Right ventricle myocardium inferior (tissue), 1 donor: ENCODE results near the gene KL. TPM values are rescaled to one million over a fixed set of nuclear protein-coding genes. Genes with fewer than 3 reads are reported as not detected.

Source experiments
- ATAC-seq: fragments of 200-7000 bp; cut with Tn5 transposase; one replicate; pipeline ENCODE4 v1.9.1; 2020; ENCODE audit warnings: mild to moderate bottlenecking, moderate library complexity
- DNase-seq: peaks from one replicate; pipeline ENCODE4 v3.0.0; 2021; ENCODE audit errors: missing footprints
- intact Hi-C: fragments of 100-400 bp; cut with DNase I; formaldehyde crosslinking; loops from one replicate; pipeline ENCODE4 v1.11.0; 2022
- long read RNA-seq: library from polyadenylated mRNA; unstranded; transcript quantifications from one replicate; pipeline ENCODE4 v2.0.0, GENCODE V29; 2021
- total RNA-seq: library from RNA; stranded (reverse); fragmentation: NEBNext Ultra II Directional; extraction: Animal tissue kit (Norgen Biotek cat#: 25700); gene quantifications from one replicate; pipeline ENCODE4 v1.2.1, GENCODE V29; 2021
- donor health status: DM: no; HTN: yes; CAD: no; lungs with severe emphysema.

KL gene
- 1.5 TPM for total RNA-seq
- long read RNA-seq = 0 reads

DNA sequence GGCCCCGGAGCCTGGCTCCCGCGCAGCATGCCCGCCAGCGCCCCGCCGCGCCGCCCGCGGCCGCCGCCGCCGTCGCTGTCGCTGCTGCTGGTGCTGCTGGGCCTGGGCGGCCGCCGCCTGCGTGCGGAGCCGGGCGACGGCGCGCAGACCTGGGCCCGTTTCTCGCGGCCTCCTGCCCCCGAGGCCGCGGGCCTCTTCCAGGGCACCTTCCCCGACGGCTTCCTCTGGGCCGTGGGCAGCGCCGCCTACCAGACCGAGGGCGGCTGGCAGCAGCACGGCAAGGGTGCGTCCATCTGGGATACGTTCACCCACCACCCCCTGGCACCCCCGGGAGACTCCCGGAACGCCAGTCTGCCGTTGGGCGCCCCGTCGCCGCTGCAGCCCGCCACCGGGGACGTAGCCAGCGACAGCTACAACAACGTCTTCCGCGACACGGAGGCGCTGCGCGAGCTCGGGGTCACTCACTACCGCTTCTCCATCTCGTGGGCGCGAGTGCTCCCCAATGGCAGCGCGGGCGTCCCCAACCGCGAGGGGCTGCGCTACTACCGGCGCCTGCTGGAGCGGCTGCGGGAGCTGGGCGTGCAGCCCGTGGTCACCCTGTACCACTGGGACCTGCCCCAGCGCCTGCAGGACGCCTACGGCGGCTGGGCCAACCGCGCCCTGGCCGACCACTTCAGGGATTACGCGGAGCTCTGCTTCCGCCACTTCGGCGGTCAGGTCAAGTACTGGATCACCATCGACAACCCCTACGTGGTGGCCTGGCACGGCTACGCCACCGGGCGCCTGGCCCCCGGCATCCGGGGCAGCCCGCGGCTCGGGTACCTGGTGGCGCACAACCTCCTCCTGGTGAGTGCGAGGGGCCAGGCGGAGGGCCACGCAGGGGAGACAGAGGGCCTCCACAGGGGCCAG, at the start of gene KL:
Gene KL (plus strand): TSS at position 10 of the 909 bp plus-strand sequence. CDS start 18 bp downstream, at position 28.
- DNase-seq = peak; percentile 82
- ATAC-seq = peak; percentile 69
- intact Hi-C loops = loop anchor here (10.0 kb wide), 1 partner anchor 172 kb away; no protein-coding TSS in a partner anchor

DNA sequence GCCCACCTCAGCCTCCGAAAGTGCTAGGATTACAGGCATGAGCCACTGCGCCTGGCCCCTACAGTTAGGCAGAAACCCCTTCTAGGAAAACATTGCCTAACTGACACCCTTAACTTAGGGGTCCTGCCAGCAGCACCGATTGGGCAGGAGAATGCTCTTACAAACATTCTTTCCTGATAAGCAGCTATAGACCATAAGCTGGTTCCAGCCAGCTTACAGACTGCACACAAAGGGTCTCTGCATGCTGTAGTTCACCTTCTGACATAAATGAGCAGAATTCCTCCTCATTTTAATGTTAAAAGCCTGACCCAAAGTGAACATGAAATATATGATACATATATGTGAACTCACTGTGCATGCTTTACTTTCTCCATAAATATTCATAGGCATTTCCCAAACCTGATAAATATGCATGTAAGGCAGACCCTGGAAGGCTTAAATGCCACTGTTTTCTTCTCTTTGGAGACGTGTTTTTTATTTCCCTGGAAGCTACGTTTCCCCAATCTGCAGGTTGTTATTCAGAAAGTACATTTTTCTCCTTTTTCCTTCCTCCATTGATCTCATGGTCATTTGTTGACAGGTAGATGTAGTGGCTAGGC, 48.5 kb upstream of the KL start:
- DNase-seq = no peak
- ATAC-seq = no peak
- intact Hi-C loops = no loop called here

DNA sequence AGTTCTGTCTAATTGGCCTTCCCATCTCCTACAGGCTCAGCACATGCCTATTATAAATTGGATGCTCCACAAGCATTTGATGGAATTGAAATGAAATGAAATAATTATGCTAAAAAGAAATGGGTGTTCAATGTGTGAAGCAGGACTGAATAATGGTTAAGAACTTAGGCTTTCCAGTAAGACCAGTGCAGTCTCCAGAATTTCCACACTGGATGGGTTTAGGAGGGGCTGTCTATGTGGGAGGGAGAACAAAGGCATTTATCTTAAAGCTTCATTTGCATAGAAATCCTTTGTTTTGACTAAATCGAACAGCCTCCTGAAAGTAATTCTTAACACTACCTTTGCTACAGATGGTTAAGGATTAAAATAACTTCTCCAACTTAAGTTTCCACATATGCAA, 47.9 kb upstream of the KL start:
- no peak for DNase-seq
- no peak for ATAC-seq
- intact Hi-C loops = no loop called here

- DNase-seq (no peak), ATAC-seq (no peak)
- intact Hi-C loops = no loop called here
Observed at GRCh38 chr13:32968793-32969192, 47.4 kb upstream of the KL start.

DNA sequence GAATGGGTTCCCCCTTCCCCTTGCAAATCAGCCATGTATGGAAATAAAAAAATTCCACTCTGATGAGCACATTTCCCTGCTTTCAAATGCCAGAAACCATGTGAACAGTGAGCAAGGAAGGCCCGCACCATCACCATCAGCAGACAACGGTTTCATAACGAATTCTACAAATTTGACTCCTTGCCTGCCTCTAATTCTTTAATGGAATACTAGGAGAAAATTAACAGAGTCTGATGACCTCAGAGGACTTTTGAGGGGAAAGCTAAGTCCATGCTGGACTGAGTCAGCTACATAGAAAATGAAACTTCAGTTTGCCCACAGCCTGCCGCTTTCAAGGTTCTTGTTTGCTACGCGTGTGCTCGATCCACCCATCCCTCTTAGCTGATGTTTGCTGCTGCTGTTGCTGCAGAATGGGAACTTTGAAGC, 46.7 kb upstream of the KL start:
- ATAC-seq = peak; percentile 71
- intact Hi-C loops = no loop called here
- no peak for DNase-seq

GRCh38 chr13:32976056-32976805, 40.0 kb upstream of the KL start:
- ATAC-seq (peak; percentile 42), DNase-seq (no peak)
- intact Hi-C loops = no loop called here

DNA sequence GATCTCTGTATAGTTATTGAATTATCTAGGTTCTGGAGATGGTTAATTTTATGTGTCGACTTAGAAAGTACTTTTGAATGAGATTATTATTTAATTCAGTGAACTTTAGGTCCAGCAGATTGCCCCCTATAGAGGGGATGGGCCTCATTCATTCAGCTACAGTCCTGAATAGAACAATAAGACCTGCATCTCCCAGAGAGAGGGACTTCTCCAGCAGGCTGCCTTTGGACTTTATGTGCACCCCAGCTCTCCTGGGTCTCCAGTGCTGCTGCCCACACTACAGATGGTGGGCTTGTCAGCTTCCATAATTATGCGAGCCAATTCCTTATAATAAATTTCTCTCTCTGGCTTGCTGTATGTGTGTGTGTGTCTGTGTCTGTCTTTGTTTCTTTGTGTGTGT, 39.3 kb upstream of the KL start:
- intact Hi-C loops = no loop called here
- DNase-seq (no peak), ATAC-seq (no peak)

GRCh38 chr13:32977321-32977720, 38.9 kb upstream of the KL start:
- intact Hi-C loops = no loop called here
- DNase-seq = no peak
- no peak for ATAC-seq

GRCh38 chr13:32978278-32978677, 37.9 kb upstream of the KL start:
- peak; percentile 34 for ATAC-seq
- DNase-seq = no peak
- intact Hi-C loops = no loop called here

DNA sequence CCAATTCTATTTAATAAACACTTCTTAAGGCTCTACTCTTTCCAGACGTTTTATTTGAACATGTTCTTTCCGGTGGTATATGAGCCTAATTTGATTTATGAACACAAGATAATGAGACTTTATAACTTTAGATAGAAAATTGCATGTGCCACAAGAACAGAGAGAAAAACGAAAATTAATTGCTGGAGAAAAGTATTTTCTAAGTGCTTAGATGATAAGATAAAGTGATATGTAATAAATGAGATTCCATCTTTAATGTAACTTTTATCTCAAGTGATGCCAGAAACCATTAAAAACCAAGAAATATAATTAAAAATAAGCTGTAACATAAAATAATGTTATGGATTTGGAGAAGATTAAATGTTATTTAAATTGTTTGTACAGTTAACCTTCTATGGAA, 33.2 kb upstream of the KL start:
- ATAC-seq (no peak), DNase-seq (no peak)
- intact Hi-C loops = no loop called here

DNA sequence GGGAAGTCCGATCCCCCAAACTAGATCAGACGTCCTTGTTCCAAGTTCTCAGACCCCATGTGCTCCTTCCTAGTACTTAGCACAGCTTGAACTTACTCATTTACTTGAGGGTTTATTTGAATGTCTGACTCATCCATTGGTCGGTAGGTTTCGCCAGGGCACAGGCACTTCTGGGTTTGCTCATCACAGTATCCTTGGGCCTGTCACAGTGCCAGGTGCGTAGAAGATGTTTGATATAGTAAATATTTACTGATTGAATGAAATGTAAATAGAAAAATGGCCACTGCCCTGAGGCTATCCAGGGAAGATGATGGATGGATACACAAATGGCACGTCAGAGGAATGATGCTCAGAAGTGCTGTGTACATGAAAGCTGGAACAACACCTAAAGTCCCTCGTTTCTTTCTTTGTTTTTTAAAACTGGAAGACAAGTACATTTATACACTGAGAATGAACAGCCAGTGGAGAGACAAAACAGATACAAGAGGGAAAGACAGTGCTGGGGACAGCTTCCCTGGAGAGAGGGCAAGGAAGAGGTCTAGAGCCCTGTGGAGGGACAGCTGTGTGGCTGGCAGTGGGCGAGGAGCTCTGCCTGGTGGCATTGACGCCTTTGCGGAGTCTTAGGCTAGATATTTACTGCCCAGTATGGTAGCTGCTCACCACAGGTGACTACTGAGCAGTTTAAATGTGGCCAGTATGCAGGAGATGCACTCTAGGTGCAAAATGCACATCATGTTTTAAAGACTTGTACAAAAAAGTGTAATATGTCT, 31.2 kb upstream of the KL start:
- DNase-seq (no peak), ATAC-seq (no peak)
- intact Hi-C loops = no loop called here

DNA sequence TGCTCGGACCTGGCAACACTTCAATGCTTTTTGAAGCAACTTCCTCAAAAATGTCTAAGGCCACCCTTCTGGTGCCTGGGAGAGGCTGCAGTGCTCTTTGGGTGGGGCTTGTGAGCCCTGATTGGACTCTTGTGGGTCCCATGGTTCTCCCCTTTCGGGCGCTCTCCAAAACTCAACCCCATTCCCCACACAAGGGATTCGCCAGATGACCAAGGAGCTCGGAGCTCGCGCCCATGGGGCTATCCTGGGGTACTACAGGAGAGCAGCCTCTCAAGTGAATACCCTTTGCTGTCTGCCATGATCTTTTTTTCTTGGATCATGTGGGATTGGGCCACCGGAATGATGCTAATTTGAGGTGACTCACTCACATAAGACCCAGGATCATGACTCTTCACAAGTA, 29.7 kb upstream of the KL start:
- DNase-seq = no peak
- intact Hi-C loops = no loop called here
- no peak for ATAC-seq

- intact Hi-C loops = no loop called here
- DNase-seq (no peak), ATAC-seq (no peak)
Observed at GRCh38 chr13:32987462-32987861, 28.8 kb upstream of the KL start.

GRCh38 chr13:32988608-32989289, 27.5 kb upstream of the KL start:
- intact Hi-C loops = no loop called here
- DNase-seq (no peak), ATAC-seq (no peak)

- intact Hi-C loops = no loop called here
- ATAC-seq (no peak), DNase-seq (no peak)
Observed at GRCh38 chr13:32989290-32989667, 26.9 kb upstream of the KL start.

DNA sequence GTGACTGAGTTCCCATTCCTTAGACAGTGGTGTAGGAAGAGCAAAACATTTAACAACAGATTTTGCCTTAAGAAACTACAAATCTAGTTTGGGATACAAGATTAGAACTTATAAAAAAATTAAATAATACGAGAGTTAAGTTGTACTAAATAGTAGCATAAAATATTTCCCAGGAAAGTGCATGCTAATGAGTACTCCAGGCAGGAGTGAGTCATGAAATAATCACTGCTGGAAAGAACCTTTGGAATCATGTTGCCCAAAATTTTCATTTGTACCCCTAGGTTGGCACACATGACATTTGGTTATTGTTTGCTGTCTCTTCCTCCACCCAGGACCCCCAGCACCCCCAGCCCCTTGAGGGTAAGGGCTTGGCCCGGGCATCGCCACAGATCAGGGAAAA, 26.3 kb upstream of the KL start:
- DNase-seq = no peak
- intact Hi-C loops = no loop called here
- no peak for ATAC-seq

DNA sequence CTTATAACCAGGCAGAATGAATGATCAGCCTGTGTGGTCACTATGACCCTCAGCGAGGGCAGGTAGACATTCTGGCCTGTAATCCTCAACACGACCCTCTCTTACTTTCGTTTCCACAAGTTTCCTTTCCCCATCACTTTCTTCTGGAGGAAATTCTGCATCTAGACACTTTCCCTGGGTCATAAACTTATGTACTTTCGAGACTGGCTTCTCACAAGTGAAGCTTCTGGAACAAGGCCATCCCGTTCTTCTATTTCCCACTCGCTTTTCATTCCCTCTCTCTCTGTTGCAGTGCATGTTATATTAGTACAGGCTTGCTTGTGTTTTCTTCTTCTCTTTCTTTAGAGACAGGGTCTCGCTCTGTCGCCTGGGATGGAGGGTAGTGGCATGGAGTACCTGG, 23.1 kb upstream of the KL start:
- no peak for ATAC-seq
- intact Hi-C loops = no loop called here
- DNase-seq = no peak

DNA sequence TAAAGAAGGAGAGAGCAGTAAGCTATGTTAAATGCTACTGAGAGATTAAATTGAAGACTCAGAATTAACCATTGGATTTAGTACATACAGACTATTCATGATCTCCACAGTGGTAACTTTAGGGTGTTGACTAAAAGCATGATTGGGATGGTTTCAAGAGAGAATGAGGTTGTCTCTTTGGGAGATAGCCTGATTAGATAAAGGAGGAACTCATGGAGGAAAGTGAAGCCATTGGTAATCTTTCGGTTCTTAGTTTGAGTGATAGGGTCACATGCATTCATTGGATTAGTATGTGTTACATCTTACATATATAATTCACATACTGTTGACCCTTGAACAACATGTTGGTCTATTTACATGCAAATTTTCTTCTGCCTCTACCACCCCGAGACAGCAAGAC, 18.8 kb upstream of the KL start:
- ATAC-seq = no peak
- DNase-seq = no peak
- intact Hi-C loops = no loop called here
